D721Med (cell line): ENCODE measurements around the gene GLB1L2.

Experiments used
- DNase-seq: peaks from one replicate; pipeline ENCODE4 v3.0.0; 2011; ENCODE audit warnings: low spot score; ENCODE audit not compliant: insufficient read length
- FAIRE-seq: peaks from 2 replicates; lab custom pipeline; 2011; peaks lifted over from hg19 to GRCh38; lab: Jason Lieb, UNC
- TF ChIP-seq, protein P1 (sequence below): IDR thresholded peaks from 2 replicates; pipeline ENCODE4 v1.5.1; 2012; ENCODE audit warnings: mild to moderate bottlenecking, control low read depth; ENCODE audit not compliant: insufficient read depth; ENCODE audit errors: missing control alignments

Gene GLB1L2

DNA sequence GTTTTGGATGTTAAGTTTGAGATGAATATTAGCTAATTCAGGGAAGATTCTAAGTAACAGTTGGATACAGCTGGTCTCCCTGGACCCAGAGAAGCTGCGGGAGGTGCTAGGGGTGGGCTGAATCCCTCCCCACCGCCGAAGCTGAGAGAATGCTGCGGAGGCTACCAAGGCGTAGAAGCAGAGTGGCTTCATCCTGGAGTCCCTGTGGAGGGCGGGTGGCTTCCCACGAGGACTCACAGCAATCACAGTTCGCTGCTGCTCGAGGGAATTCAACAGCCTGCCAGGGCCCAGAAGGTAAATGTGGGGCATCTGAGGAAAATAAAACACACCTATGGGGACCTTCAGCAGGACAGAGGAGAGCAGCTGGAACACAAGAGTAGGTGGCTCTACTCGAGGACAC lies 91.3 kb downstream of the GLB1L2 start:
- FAIRE-seq (no peak), DNase-seq (no peak)
- TF ChIP-seq, protein P1, sequence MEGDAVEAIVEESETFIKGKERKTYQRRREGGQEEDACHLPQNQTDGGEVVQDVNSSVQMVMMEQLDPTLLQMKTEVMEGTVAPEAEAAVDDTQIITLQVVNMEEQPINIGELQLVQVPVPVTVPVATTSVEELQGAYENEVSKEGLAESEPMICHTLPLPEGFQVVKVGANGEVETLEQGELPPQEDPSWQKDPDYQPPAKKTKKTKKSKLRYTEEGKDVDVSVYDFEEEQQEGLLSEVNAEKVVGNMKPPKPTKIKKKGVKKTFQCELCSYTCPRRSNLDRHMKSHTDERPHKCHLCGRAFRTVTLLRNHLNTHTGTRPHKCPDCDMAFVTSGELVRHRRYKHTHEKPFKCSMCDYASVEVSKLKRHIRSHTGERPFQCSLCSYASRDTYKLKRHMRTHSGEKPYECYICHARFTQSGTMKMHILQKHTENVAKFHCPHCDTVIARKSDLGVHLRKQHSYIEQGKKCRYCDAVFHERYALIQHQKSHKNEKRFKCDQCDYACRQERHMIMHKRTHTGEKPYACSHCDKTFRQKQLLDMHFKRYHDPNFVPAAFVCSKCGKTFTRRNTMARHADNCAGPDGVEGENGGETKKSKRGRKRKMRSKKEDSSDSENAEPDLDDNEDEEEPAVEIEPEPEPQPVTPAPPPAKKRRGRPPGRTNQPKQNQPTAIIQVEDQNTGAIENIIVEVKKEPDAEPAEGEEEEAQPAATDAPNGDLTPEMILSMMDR: no peak

DNA sequence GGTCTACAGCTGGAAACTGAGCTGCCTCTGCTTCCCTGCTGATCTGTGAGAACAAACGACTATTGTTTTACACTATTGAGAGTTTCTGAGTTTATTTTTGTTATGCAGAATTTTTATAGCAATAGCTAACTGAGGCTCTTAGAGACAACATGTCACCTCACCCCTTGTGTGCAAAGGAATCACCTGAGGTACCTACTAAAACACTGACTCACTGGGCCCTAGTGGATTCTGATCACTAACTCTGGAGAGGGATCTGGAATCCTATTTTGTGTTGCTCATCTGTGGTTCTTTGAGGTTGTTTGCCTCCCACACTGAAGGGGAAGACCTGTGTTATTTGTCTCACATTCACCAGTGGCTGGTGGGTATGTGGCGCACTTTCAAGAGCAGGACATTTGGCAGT lies 93.6 kb downstream of the GLB1L2 start:
- TF ChIP-seq, protein P1: no peak
- FAIRE-seq (no peak), DNase-seq (no peak)
